ENCODE data around the gene GREB1. TPM values are rescaled to one million over a fixed set of nuclear protein-coding genes. Genes with fewer than 3 reads are reported as not detected.

The GREB1 gene
- total and polyA plus RNA-seq, 2 of the 4 experiments (the other 2 are of a cell fraction) = 0.05 TPM; not detected in 1

DNA sequence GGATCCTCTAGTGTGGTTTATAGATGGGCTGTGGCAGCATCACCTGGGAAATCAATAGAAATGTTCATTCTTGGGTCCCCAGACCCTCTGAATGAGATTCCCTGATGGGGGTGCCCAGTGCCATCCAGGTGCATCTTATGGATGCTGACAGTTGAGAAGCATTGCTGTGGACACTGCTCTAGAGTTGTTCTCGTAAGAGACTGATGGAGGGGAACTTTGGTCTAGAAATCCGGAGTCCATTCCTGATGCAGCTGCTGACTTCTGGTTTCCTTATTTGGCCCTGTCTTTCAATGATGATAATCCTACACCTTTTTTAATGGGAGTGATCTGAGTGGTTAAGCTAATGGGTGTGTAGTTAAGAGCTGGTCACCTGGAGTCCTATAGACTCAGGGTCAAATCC is 39.5 kb upstream of the GREB1 start:
- no peak overlapping the region for H3K23ac ChIP-seq (ENCODE audit: low read depth, low read length)
- DNase-seq (no peak), ATAC-seq (ENCODE audit: low read depth) (no peak)
- no peak overlapping the region for H2AK9ac ChIP-seq (replicated peaks; ENCODE audit: low read depth, low read length, poor library complexity)
- H3K4ac ChIP-seq (ENCODE audit: low read depth, low read length) = no peak overlapping the region
- no peak overlapping the region for H2AK5ac ChIP-seq (ENCODE audit: low read depth, low read length)
- no peaks in the 10 kb centered on the region for H3K79me1 ChIP-seq (ENCODE audit: low read depth in 1 of 2, low read length in 2 of 2)
- no peak overlapping the region for H3K56ac ChIP-seq (ENCODE audit: extremely low read depth, insufficient read depth, low read length)
- H4K8ac ChIP-seq (ENCODE audit: low read depth in 2 of 2, low read length in 2 of 2) = no peak overlapping the region
- H3K18ac ChIP-seq (ENCODE audit: low read depth, low read length) = no peak overlapping the region
- H3K4me3 ChIP-seq (ENCODE audit: insufficient read depth, low read depth, low read length) = no peak overlapping the region
- in situ Hi-C loops (cut with MboI; ENCODE audit: low sequenced_read_pairs) = no loop called here
- H4K20me1 ChIP-seq (ENCODE audit: insufficient read depth, low read length) = no peaks in the 10 kb centered on the region
- no peak overlapping the region for H2BK120ac ChIP-seq (ENCODE audit: low read depth, low read length)
- no peak overlapping the region for H3K27ac ChIP-seq (ENCODE audit: insufficient read depth, low read length)
- no CpG with 5 or more reads among the region's 2 CpGs for WGBS, 2 experiments (ENCODE audit: extremely low coverage in 2 of 2, insufficient read length in 1 of 2)
- H3K27me3 ChIP-seq (ENCODE audit: control insufficient read depth, insufficient read depth, low read length) = peaks cover 55% of the 10 kb centered on the region
- no peak overlapping the region for H2BK5ac ChIP-seq (ENCODE audit: low read depth, low read length, poor library complexity, severe bottlenecking)
- H4K91ac ChIP-seq (ENCODE audit: insufficient read depth, low read depth, low read length) = no peak overlapping the region
- ChIA-PET POLR2A (ENCODE audit: unreplicated experiment) (no interaction called here), CTCF (no interaction called here)
- no peaks in the 10 kb centered on the region for H3K9me1 ChIP-seq (ENCODE audit: insufficient read depth, low read length)
- H3K4me2 ChIP-seq (ENCODE audit: low read depth, low read length) = no peak overlapping the region
- dilution Hi-C loops (cut with HindIII; ENCODE audit: low sequenced_read_pairs, unreplicated experiment) = no loop called here
- H4K5ac ChIP-seq (ENCODE audit: low read depth, low read length) = no peak overlapping the region
- H3K4me1 ChIP-seq (ENCODE audit: control insufficient read depth, insufficient read depth, low read length) = peaks cover 2% of the 10 kb centered on the region; the same call in 1 of the 2 replicates
- no peak overlapping the region for H3K14ac ChIP-seq (replicated peaks; ENCODE audit: low read depth, low read length)
- BruUV-seq (replicated peaks) = no TSS peak
- H3K9ac ChIP-seq (ENCODE audit: low read depth, low read length) = no peak overlapping the region
- H2BK20ac ChIP-seq (ENCODE audit: low read depth, low read length) = no peak overlapping the region
- TF ChIP-seq, protein P1, sequence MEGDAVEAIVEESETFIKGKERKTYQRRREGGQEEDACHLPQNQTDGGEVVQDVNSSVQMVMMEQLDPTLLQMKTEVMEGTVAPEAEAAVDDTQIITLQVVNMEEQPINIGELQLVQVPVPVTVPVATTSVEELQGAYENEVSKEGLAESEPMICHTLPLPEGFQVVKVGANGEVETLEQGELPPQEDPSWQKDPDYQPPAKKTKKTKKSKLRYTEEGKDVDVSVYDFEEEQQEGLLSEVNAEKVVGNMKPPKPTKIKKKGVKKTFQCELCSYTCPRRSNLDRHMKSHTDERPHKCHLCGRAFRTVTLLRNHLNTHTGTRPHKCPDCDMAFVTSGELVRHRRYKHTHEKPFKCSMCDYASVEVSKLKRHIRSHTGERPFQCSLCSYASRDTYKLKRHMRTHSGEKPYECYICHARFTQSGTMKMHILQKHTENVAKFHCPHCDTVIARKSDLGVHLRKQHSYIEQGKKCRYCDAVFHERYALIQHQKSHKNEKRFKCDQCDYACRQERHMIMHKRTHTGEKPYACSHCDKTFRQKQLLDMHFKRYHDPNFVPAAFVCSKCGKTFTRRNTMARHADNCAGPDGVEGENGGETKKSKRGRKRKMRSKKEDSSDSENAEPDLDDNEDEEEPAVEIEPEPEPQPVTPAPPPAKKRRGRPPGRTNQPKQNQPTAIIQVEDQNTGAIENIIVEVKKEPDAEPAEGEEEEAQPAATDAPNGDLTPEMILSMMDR (conservative IDR thresholded peaks at IDR 0.05; ENCODE audit: low read depth, low read length) = no peak
- TF ChIP-seq BHLHE40 (IDR thresholded peaks at IDR 0.05; ENCODE audit: low read depth, low read length) (no peak), ELK1 (IDR thresholded peaks at IDR 0.05; ENCODE audit: borderline replicate concordance, low read depth, low read length) (no peak), MXI1 (IDR thresholded peaks at IDR 0.05; ENCODE audit: borderline replicate concordance, low read depth, low read length) (no peak), NFE2L2 (IDR thresholded peaks at IDR 0.05; ENCODE audit: low read depth, low read length) (no peak), CHD1 (IDR thresholded peaks at IDR 0.05; ENCODE audit: low read depth, low read length) (no peak), RAD21 (IDR thresholded peaks at IDR 0.05; ENCODE audit: low read length) (no peak), POLR2A (IDR thresholded peaks at IDR 0.05; ENCODE audit: low read depth, low read length) (no peak)
- H2BK15ac ChIP-seq (ENCODE audit: low read depth, low read length) = no peak overlapping the region
- no peak overlapping the region for H2AFZ ChIP-seq (replicated peaks; ENCODE audit: low read length, poor library complexity)
- H3K9me3 ChIP-seq (ENCODE audit: control insufficient read depth, insufficient read depth, low read length) = no peaks in the 10 kb centered on the region
- H3K36me3 ChIP-seq (ENCODE audit: control insufficient read depth, insufficient read depth, low read length) = no peaks in the 10 kb centered on the region
- intact Hi-C loops (cut with micrococcal nuclease) = no loop called here

Data from IMR-90 (cell line).